GM18505 (cell line): ENCODE measurements around the gene RPS6KA5.
A peak's percentile ranks its signal among the peaks of the same experiment; 100 is the strongest.

Source experiments
- ATAC-seq: cut with Tn5 transposase; IDR thresholded peaks from one replicate; pipeline ENCODE4 v1.9.1; 2021; ENCODE audit not compliant: unreplicated experiment
- POLR2A ChIP-seq: IDR thresholded peaks from 4 replicates; pipeline ENCODE4 v1.6.1; 2011; ENCODE audit warnings: borderline replicate concordance; ENCODE audit not compliant: insufficient read depth, insufficient read length; ENCODE audit errors: extremely low read depth

Gene RPS6KA5

DNA sequence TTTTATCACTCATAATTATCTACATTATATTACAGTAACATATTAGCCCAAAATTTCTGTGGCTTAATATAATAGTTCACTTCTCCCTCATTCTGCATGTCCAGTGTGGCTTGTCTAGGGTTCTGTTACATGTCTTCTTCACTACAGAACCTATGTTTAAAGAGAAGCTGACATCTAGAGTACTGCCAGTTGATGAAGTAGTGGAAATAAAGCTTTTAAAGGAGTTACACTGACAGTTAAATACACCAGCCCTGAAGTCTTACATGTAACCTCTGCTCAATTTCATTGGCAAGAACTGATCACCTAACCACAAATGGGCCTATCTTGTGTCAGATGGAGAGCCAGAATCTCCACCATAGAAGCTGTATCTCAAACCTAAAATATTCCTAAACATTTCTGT, 32.9 kb downstream of the RPS6KA5 start:
- no peak for TF ChIP-seq POLR2A
- no peak for ATAC-seq

DNA sequence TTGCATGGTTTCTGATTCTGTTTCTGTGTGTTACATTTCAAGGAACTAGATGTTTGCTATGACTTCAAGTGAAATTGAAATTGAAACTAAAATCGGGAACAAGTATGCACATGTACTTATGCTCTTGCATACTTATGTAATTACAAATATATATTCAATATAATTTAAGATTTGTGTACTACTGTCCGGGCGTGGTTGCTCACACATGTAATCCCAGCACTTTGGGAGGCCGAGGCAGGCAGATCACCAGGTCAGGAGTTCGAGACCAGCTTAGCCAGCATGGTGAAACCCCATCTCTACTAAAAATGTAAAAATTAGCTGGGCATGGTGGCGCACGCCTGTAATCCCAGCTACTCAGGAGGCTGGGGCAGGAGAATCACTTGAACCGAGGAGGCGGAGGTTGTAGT, 37.8 kb downstream of the RPS6KA5 start:
- peak; percentile 84 for ATAC-seq

DNA sequence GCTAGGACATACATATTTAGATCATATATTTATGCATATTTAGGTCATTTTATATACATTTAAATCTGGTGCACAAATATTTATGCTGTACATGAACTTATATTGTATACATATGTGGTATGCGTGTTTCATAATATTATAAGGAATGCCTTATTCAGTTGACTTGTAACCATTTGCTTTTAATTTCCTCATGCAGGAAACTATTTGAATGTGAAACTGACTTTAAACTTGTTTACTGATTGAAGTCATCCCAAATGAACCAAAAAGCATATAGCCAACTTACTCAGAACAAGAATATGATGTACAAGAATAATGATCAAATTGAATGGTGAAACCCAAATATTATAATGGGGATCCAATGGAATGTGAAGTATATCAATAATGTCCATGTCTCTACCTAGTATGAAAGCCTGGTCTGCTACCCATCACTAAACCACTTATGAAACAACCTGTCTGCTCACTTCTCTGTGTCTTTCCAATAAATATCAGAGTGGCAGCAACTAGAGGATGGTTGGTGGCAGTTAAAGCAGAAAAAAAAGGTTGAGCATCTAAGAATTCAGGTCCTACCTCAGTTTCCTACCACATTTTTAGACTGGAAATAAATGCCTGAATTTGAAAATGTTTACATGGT, 38.3 kb downstream of the RPS6KA5 start:
- ATAC-seq = peak; percentile 48
- TF ChIP-seq POLR2A = no peak

DNA sequence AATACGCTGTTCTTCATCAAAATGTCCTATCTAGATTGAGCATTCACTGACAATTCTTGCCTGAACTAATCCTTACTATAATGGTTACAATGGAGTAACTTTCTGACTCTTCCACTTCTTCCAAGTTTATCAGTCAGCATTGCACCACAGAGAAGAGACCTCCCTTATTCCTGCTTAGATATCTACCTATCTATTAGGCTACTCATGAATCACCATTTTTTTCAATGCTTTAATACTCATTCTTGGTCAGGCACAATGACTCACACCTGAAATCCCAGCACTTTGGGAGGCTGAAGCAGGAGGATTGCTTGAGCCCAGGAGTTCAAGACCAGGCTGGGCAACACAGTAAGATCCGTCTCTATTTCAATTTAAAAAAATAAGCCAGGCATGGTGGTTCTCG, 39.3 kb downstream of the RPS6KA5 start:
- no peak for TF ChIP-seq POLR2A
- ATAC-seq = no peak

DNA sequence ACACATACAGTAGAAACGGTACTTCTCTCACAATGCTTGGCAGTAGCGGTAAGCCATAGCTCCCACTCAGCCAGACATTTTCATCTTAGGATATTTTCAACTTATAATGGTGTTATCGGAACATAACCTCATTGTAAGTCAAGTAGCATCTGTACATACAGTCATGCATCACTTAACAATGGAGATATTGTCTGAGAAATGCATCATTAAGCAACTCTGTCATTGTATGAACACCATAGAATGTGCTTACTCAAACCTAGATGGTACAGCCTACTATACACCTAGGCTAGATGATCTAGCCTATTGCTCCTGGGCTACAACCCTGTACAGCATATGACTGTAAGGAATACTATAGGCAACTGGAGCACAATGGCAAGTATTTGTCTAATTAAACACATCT, 40.8 kb downstream of the RPS6KA5 start:
- no peak for ATAC-seq

DNA sequence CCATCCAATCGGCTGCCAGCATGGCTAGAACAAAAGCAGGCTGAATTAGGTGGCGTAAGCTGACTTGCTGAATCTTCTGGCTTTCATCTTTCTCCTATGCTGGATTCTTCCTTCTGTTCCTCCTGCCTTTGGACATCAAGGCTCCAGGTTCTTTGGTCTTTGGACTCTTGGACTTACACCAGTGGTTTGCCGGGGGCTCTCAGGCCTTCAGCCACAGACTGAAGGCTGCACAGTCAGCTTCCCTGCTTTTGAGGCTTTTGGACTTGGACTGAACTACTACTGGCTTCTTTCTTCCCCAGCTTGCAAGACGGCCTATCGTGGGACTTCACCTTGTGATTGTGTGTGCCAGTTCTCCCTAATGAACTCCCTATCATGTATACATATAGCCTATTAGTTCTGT, 42.0 kb downstream of the RPS6KA5 start:
- no peak for ATAC-seq
- TF ChIP-seq POLR2A = no peak

More for the DNA sequence above, 40.8 kb downstream of the RPS6KA5 start:
- TF ChIP-seq POLR2A = no peak

DNA sequence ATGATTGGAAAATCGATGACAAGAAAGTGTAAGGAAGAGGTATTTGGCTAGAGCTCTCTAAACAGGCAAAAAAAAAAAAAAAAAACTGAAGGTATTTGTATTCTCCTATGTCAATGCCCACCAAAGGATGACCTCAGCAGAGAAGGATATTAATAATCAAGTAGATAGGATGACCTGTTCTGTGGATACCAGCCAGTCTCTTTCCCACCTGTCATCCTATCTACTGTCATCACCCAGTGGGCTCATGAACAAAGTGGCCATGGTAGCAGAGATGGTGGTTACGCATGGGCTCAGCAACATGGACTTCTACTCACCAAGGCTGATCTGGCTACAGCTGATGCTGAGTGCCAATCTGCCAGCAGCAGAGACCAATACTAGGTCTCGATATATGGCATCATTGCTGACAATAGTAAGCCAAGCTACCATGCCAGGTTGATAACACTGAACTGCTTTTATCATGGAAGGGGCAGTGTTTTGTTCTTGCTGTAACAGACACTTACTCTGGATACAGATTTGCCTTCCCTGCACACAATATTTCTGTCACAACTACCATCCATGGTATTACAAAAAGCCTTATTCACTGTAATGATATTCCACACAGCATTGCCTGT, 43.5 kb downstream of the RPS6KA5 start:
- no peak for TF ChIP-seq POLR2A
- no peak for ATAC-seq

DNA sequence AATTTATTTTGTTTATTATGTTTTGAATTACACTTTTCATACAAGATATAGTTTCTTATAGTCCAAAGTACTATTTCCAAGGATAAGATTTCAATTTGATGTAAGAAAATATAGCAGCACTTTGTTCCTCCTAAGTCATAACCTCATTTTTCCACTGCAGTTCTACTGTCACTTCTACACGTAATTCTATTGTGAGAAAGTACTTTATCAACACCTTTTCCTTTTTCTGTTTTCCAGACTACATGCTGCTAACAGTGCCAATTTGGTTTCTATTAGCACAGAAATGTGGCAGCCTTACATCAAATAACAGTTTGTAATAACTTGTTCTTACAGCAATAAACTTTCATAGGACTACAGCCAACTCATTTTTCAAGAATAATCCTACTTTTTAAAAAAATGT, 45.0 kb downstream of the RPS6KA5 start:
- TF ChIP-seq POLR2A = no peak
- ATAC-seq = no peak

DNA sequence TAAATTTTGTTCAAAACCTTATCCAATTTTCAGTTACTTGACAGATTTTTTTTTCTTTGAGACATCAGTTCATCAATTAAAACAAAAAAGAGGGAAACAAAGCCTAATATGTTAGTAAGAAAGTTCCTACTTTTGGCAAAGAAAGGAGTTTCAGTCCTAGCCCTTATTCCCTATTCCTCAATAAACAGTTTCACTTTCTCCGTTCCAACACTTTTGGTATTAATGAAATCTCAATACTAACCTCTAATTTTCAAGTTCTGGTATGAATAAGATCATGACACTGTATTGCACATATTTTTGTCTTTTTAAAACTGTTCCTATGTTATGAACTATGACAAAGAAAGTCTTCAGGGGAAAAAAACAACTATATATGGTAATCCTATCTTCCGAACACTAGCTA, 48.4 kb downstream of the RPS6KA5 start:
- TF ChIP-seq POLR2A = no peak
- no peak for ATAC-seq

DNA sequence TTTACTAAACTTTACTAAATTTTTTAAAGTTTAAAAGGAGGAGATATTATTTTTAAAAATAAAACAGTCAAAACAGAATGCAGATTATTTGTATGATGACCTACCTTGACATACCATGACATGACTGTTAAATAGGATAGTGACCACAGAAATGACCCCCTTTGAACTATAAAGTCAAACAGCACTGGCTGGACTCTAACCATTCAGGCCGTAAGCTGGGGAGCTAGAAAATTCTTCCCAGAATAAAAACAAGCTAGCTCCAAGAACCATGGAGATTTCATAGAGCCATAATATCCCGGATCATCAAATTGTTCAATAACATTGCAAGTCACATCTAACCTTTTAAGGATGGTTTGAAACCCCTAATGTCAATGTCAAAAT, 50.3 kb downstream of the RPS6KA5 start:
- no peak for TF ChIP-seq POLR2A
- no peak for ATAC-seq

DNA sequence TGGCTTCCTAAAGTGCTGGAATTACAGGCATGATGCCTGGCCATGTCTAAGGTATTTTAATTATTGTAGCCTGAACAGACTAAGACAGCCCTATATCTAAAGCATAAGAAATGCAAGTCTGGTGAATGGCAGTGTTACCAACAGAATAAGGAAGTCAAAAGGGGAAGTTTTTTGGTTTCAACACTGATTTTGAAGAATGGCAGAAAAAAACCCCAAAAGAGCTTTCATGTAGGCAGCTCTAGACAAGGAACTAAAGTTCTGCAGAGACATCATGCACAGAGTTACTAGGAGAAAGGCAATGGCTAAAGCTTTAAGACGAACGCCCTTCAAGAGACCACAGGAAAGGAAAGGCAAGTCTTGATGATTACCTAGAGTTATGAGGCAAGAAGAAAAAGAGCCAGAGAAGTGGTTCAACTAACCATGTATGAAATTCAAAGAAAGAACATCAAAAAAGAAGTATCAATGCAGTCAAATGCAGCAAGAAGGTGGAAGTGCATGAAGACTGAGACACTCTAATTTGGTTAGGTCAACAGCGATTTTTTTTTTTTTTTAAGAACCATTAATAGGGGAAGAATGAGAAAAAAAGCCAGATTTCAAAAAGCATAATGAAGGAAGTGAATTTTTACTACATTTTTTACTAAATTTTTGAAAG, 50.8 kb downstream of the RPS6KA5 start:
- ATAC-seq = peak; percentile 86
- no peak for TF ChIP-seq POLR2A

DNA sequence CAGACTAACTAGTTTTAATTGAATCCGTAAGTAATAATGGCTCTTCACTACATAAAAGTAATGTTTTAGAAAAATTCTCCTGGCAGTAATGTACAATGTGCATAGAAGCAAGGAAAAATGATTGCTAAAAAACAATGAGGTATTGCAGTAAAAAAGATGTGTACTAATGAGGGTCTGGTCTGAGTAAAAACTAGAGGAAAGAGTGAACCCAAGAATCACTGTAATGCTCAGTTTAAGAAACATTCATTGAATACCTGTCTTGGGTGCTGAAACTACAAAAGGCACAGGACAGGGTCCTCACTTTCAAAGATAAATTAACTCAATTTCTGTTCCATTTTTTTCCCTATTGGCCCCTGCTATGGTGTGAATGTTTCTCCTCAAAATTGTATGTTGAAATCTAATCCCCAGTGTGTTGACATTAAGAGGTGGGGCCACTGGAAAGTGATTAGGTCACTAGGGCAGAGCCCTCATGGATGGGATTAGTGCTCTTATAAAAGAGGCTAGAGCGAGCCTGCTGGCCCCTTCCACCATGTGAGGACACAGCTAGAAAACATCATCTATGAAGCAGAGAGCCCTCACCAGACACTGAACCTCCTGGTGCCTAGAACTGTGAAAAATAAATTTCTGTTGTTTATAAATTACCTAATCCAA, 51.6 kb downstream of the RPS6KA5 start:
- no peak for TF ChIP-seq POLR2A

DNA sequence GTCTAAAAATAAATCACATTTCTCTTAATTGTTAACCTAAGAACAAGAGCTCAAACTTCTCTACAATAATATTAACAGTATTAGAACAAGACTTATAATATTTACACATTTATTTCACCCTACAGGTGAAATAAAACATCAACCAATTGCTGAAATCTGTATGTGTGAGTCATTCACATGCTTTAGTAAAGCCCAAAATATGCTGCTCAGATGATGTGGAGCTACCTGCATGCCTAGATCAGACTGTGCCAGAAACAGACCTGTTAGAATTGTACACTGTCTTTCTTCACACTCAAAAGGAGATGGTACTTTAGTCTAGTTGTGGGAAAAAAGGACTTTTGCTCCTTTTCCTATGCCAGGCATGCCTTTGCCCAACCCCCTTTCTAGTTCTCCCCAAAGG, 54.7 kb downstream of the RPS6KA5 start:
- TF ChIP-seq POLR2A = no peak
- no peak for ATAC-seq

More for the DNA sequence above, 51.6 kb downstream of the RPS6KA5 start:
- ATAC-seq = peak; percentile 14

DNA sequence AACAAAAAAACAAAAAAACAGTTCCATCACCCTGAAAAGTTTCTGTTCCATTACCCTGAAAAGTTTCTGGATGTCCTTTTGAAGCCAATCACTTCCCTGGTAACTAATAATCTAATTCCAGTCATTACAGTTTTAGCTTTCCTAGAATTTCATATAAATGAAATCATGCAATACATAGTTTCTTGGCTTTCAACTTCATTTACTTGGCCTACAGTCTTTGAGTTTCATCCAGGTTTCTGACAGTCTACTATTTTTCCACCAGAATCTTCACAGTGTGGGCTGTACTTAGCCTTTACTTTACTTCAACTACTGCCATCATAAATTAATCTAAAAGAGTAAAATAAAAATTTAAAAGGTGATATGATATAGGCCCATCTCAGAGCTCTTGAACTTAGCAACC, 55.5 kb downstream of the RPS6KA5 start:
- no peak for TF ChIP-seq POLR2A
- no peak for ATAC-seq

DNA sequence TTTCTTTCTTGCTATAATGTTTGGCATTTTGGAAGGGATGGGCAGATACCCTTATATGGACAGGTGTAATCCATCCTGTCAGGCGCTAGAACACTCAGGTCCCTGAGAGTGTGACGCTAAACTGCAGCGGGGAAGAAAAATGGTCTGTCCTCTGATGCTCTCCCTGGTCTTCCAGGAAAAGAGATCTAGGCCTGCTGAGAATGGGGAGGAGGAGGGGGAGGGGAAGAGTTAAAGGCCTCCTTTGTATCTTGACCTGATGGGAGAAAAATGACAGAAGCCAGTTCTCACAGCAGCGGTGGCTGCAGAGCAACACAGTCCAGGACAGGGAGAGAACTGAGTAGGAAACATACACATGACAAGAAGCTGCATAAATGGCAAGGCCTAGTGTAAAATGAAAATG, 61.1 kb downstream of the RPS6KA5 start:
- no peak for ATAC-seq
- TF ChIP-seq POLR2A = no peak

DNA sequence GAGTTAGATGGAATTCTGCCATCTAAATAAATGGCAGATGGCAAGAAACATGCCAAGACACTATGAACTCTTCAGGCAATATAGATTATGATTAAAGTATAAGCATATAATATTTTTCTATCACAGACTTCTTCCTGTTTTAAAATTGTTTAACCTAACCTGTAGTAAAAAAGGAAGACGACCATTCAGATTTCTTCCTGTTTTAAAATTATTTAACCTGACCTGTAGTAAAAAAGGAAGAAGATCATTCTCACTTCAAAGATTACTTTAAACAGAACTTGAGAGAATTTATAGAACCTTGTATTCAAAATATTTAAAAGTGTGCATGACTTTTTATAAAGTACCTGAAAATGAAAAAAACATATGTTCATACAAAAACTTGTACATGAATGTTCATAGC, 63.5 kb downstream of the RPS6KA5 start:
- TF ChIP-seq POLR2A = no peak
- no peak for ATAC-seq
